GM12891 (cell line): ENCODE data around the gene CPOX.

Source experiments
- PAX5 ChIP-seq: IDR thresholded peaks from 2 replicates; pipeline ENCODE4 v1.6.1; 2011; ENCODE audit warnings: low read length, moderate library complexity, mild to moderate bottlenecking; ENCODE audit not compliant: insufficient read depth, severe bottlenecking
- POLR2A ChIP-seq: IDR thresholded peaks from 2 replicates; pipeline ENCODE4 v1.6.1; 2011; ENCODE audit warnings: low read depth, low read length, control low read depth
- POLR2AphosphoS5 ChIP-seq: IDR thresholded peaks from 2 replicates; pipeline ENCODE4 v1.6.1; 2011; ENCODE audit warnings: low read depth, low read length, control low read depth
- POU2F2 ChIP-seq: IDR thresholded peaks from 2 replicates; pipeline ENCODE4 v1.6.1; 2011; ENCODE audit warnings: low read depth, mild to moderate bottlenecking, control low read depth, low read length, moderate library complexity
- SPI1 ChIP-seq: IDR thresholded peaks from 2 replicates; pipeline ENCODE4 v1.6.1; 2011; ENCODE audit warnings: low read depth, low read length, control low read depth
- TAF1 ChIP-seq: IDR thresholded peaks from 2 replicates; pipeline ENCODE4 v1.6.1; 2011; ENCODE audit warnings: low read depth, low read length, control low read depth

DNA sequence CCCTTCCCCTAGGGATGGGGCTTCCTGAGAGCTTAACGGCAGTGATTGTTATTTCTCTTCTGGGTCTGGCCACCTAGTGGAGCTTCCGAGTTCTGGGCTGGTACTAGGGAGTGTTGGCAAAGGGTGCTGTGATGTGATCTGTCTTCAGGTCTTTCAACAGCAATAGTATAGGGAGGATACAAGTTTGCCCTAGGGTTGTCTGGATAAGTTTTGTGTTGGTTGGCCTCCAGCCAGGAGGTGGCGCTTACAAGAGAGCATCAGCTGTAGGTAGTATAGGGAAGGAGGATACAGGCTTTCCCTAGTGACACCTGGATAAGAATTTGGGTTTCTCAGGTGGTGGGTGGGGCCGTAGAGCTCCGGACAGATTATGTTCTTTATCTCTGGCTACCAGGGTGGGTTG lies 19.2 kb upstream of the CPOX start:
- TF ChIP-seq POLR2A (no peak), POLR2AphosphoS5 (no peak), POU2F2 (no peak), PAX5 (no peak), SPI1 (no peak), TAF1 (no peak)
